GM19438 (cell line): ENCODE results near the gene SEMA3B.

ENCODE experiments used
- ATAC-seq: cut with Tn5 transposase; IDR thresholded peaks from one replicate; pipeline ENCODE4 v1.9.1; 2021; ENCODE audit warnings: low read depth; ENCODE audit not compliant: unreplicated experiment

Gene SEMA3B

GRCh38 chr3:50325497-50326181 is 56.7 kb downstream of the SEMA3B start:
- no peak for ATAC-seq

GRCh38 chr3:50326182-50326541 is 57.2 kb downstream of the SEMA3B start:
- no peak for ATAC-seq

- ATAC-seq, result no peak
These were observed 58.2 kb downstream of the SEMA3B start for GRCh38 chr3:50327129-50327528.
